ENCODE data around the gene CELSR3. TPM values are rescaled to one million over a fixed set of nuclear protein-coding genes. Genes with fewer than 3 reads are reported as not detected.

The CELSR3 gene
- total RNA-seq, 3 donors from 2014 or later (not counting 1 experiment from before 2014, with no cell fraction given): 2.0 to 3.4 (median 2.6) TPM

GRCh38 chr3:48600711-48601621 is 61.7 kb downstream of the CELSR3 start:
- DNase-seq: no peak
- no peaks in the 10 kb centered on the region for H3K27me3 ChIP-seq (ENCODE audit: control insufficient read depth, insufficient read depth, low read length)
- H3K4me3 Mint-ChIP-seq: no peak overlapping the region
- ATAC-seq: no peak
- H3K4me3 ChIP-seq (ENCODE audit: low read length): no peak overlapping the region
- H3K4me1 Mint-ChIP-seq: peaks cover 0 to 16% of the 10 kb centered on the region in 2 donors
- H3K4me1 ChIP-seq (ENCODE audit: control insufficient read depth, insufficient read depth, low read length): no peaks in the 10 kb centered on the region
- H3K27ac ChIP-seq (ENCODE audit: low read length): no peak overlapping the region
- TF ChIP-seq CTCF (IDR thresholded peaks at IDR 0.05): no peak
- H3K27me3 Mint-ChIP-seq (ENCODE audit: low read depth in 2 of 2): peaks cover 5 to 7% of the 10 kb centered on the region in 2 donors
- WGBS (ENCODE audit: insufficient coverage): 98% methylated on average over 19 of the region's 19 CpGs
- H3K36me3 Mint-ChIP-seq: no peaks in the 10 kb centered on the region
- H3K27ac Mint-ChIP-seq: no peak overlapping the region
- no peaks in the 10 kb centered on the region for H3K9me3 ChIP-seq (ENCODE audit: control insufficient read depth, insufficient read depth, low read length)
- intact Hi-C loops (cut with micrococcal nuclease): no loop called here
- H3K9me3 Mint-ChIP-seq: no peaks in the 10 kb centered on the region
- H3K36me3 ChIP-seq (ENCODE audit: control insufficient read depth, insufficient read depth, low read length): peaks cover 71% of the 10 kb centered on the region

GRCh38 chr3:48599509-48600285 is 63.0 kb downstream of the CELSR3 start:
- H3K27ac Mint-ChIP-seq: no peak overlapping the region
- Histone ChIP-seq H3K9me3 (ENCODE audit: control insufficient read depth, insufficient read depth, low read length) (no peaks in the 10 kb centered on the region), H3K36me3 (ENCODE audit: control insufficient read depth, insufficient read depth, low read length) (peaks cover 59% of the 10 kb centered on the region), H3K4me1 (ENCODE audit: control insufficient read depth, insufficient read depth, low read length) (no peaks in the 10 kb centered on the region), H3K4me3 (ENCODE audit: low read length) (no peak overlapping the region), H3K27ac (ENCODE audit: low read length) (no peak overlapping the region), H3K27me3 (ENCODE audit: control insufficient read depth, insufficient read depth, low read length) (peaks cover 1% of the 10 kb centered on the region)
- intact Hi-C loops (cut with micrococcal nuclease): no loop called here
- H3K4me1 Mint-ChIP-seq: peaks cover 0 to 18% of the 10 kb centered on the region in 2 donors
- ATAC-seq (no peak), DNase-seq (no peak)
- peaks cover 7 to 9% of the 10 kb centered on the region in 2 donors for H3K27me3 Mint-ChIP-seq (ENCODE audit: low read depth in 2 of 2)
- no peak overlapping the region for H3K4me3 Mint-ChIP-seq
- H3K9me3 Mint-ChIP-seq: no peaks in the 10 kb centered on the region
- WGBS (ENCODE audit: insufficient coverage): 100% methylated on average over 12 of the region's 12 CpGs
- no peaks in the 10 kb centered on the region for H3K36me3 Mint-ChIP-seq
- no peak for TF ChIP-seq CTCF (IDR thresholded peaks at IDR 0.05)

GRCh38 chr3:48599077-48599501 is 63.6 kb downstream of the CELSR3 start:
- ATAC-seq (no peak), DNase-seq (no peak)
- no peak for TF ChIP-seq CTCF (IDR thresholded peaks at IDR 0.05)
- no peaks in the 10 kb centered on the region for H3K36me3 Mint-ChIP-seq
- peaks cover 0 to 18% of the 10 kb centered on the region in 2 donors for H3K4me1 Mint-ChIP-seq
- no peak overlapping the region for H3K4me3 ChIP-seq (ENCODE audit: low read length)
- H3K9me3 Mint-ChIP-seq: no peaks in the 10 kb centered on the region
- no peak overlapping the region for H3K27ac ChIP-seq (ENCODE audit: low read length)
- no peak overlapping the region for H3K4me3 Mint-ChIP-seq
- H3K9me3 ChIP-seq (ENCODE audit: control insufficient read depth, insufficient read depth, low read length): no peaks in the 10 kb centered on the region
- peaks cover 7 to 15% of the 10 kb centered on the region in 2 donors for H3K27me3 Mint-ChIP-seq (ENCODE audit: low read depth in 2 of 2)
- 98% methylated on average over 11 of the region's 11 CpGs for WGBS (ENCODE audit: insufficient coverage)
- no peaks in the 10 kb centered on the region for H3K4me1 ChIP-seq (ENCODE audit: control insufficient read depth, insufficient read depth, low read length)
- H3K27ac Mint-ChIP-seq: no peak overlapping the region
- intact Hi-C loops (cut with micrococcal nuclease): no loop called here
- H3K27me3 ChIP-seq (ENCODE audit: control insufficient read depth, insufficient read depth, low read length): peaks cover 2% of the 10 kb centered on the region
- peaks cover 53% of the 10 kb centered on the region for H3K36me3 ChIP-seq (ENCODE audit: control insufficient read depth, insufficient read depth, low read length)
